Fibroblast of skin of scalp (primary cell): ENCODE results near the gene ZNF275.
"Not testable (repeated sequence)": the region's sequence is repeated elsewhere in the genome, so short reads cannot be mapped to it uniquely, and the experiment has no call there.

Source experiments
- DNase-seq: peaks from one replicate; pipeline ENCODE4 v3.0.0-alpha.2; 2013

ZNF275 gene

GRCh38 chrX:153361781-153362397 is 27.9 kb downstream of the ZNF275 start:
- DNase-seq, result no peak

DNA sequence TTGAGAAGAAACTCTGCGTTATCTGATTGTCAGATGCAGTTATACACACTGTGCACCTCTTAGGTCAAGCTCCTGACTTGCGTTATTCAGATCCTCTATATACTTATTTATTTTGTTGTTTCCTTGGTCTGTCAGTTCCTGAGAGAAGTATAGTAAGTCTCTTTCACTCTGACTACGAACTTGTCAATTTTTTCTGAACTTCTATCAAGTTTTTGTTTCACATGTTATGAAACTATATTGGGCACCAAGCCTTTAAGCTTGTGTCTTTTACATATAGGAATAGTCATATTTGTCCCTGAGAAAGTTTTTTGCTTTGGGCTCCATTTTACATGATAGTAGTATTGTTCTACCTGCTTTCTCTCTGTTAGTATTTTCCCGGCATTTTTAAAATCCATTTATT is 31.7 kb downstream of the ZNF275 start:
- no peak for DNase-seq

- DNase-seq, result no peak
These were observed 32.2 kb downstream of the ZNF275 start for GRCh38 chrX:153366119-153366518.

DNA sequence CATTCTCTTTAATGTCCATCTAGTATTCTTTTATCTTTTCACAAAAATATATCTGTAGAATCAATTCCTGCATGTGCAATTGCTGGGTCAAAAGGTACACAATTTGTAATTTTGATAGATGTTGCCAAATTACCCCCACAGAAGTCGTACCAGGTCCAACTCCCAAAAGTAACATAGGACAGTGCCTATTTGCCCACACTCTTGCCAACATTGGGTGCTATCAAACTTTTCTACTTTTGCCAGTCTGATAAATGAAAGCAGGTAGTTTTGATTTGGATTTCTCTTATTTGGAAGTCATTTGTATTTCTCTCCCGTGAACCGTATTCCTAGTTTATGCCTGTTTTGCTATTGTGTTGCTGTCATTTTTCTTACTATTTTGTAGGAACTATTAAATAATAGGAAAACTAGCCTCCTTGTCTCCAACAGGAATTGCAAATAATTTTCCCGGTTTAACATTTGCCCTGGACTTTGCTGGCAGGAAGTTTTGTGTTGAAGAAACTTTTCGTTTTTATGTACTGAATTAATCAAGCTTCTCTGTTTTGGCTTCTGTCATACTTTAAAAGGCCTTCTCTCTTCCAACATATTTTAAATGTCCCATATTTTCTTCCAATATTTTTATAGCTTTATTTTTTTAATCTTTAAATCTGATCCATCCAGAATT is 33.1 kb downstream of the ZNF275 start:
- no peak for DNase-seq

- no peak for DNase-seq
These were observed 36.5 kb downstream of the ZNF275 start for GRCh38 chrX:153370293-153371055.

DNA sequence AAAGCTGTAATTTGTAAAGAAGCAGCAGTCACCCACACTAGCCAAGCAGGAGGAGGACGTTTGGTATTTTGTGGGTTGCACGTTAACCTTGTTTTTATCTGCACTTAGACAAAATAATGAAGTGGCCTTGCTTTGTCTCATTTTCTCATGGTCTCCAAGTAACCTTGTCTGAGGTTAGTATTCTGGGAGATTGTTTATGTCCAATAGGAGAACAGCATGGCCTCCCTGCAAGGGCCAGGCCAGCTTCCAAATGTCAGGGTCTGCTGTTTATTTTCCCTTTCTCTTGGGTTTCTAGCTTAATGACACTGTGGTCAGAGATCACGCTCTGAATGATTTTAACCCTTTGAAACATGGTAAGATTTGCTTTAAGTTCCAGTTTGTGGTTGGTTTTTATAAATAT is 37.3 kb downstream of the ZNF275 start:
- no peak for DNase-seq

- DNase-seq, result no peak
These were observed 39.0 kb downstream of the ZNF275 start for GRCh38 chrX:153372949-153373348.

- no peak for DNase-seq
These were observed 40.5 kb downstream of the ZNF275 start for GRCh38 chrX:153374426-153374825.

GRCh38 chrX:153375571-153375970 is 41.6 kb downstream of the ZNF275 start:
- no peak for DNase-seq

DNA sequence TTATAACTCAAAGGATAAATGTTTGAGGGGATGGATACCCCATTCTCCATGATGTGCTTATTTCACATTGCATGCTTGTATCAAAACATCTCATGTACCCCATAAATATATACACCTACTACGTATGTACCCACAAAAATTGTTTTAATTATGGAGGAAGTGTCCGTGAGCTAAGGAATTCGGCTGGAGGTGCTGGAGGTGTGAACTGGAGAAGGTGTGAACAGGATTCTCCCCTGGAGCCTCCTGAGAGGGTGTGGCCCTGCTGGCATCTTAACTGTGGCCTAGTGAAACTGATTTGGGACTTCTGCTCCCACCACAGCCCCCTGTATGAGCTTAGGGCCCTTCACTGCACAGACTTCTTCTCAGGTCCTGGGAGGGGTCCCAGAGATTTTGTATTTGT is 43.8 kb downstream of the ZNF275 start:
- DNase-seq, result no peak

DNA sequence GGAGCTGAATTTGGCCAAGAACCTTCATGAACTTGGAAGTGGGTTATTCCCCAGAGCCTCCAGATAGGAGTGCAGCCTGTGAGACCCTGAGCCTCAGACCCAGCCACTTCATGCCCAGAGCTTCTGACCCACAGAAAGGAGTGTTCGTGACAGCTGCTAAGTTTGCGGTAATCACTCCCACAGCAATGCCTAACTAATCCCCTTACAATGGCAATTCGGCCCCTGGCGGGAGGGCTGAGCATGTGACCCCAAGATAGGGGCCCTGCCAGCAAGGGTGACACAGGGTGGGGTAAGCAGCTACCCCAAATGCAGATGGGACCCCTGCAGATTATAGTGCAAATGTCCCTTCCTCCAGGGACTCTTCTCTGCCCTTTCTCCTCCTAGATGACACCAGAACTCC is 44.7 kb downstream of the ZNF275 start:
- DNase-seq, result no peak

- no peak for DNase-seq
These were observed 45.6 kb downstream of the ZNF275 start for GRCh38 chrX:153379508-153379907.

GRCh38 chrX:153379971-153380581 is 46.1 kb downstream of the ZNF275 start:
- DNase-seq, result no peak

DNA sequence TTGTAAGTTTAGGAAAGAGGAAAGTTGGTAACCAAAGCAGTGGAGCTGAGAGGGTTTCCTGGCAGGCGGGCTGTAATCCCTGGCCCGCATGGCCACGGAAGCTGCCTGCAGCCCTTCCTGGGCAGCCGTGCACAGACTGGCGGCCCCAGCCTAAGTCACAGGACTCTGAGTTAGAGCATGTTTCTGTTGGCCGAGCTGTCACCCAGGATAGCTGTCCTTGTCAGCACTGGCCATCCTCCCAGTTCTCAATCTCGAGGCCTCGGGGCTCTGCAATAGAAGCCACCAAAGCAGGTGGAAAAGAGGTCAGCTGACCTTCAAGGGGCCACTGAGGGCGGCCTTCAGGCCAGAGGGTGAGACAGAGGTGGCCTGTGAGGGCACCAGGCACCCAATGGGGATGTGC is 46.7 kb downstream of the ZNF275 start:
- DNase-seq, result no peak

DNA sequence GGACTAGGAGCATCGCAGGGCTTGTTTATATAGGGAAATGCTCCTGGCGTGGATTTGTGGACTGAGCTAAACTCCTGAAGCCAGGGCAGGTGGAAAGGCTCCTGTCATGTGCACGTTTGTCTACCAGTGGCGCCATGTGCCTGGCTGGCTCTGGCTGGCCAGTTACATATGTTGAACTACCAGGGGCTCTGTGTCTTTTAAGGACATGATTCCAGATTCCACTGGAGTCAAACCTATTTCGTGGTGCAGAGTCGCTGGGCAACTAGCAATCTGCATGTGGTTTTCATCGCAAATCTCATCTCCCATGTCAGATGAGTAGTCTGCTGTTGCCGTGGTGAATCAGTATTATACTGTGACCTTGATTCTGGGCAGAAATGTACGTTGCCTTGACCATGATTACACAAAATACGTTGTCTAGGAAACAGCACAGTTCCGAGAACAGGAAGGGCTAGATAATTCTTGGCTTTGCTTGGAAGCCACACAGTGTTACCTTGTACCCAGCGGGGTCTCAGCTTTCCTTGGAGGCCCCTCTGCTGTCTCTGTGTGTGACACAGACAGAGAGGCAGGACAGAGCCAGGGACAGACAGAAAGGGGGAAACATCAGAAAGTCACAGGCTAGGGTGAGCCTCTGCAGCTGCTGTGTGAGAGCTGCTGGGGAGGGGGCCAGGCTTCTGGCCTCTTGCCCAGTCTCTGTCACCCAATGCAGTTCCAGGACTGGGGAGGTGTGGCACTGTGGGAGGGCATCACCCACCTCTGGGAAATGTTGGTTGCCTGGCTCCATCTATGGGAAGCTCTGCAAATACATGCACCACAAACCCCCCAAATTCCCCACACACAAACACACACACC is 48.0 kb downstream of the ZNF275 start:
- peak; percentile 45 for DNase-seq

GRCh38 chrX:153382563-153383482 is 48.9 kb downstream of the ZNF275 start:
- DNase-seq, result no peak

DNA sequence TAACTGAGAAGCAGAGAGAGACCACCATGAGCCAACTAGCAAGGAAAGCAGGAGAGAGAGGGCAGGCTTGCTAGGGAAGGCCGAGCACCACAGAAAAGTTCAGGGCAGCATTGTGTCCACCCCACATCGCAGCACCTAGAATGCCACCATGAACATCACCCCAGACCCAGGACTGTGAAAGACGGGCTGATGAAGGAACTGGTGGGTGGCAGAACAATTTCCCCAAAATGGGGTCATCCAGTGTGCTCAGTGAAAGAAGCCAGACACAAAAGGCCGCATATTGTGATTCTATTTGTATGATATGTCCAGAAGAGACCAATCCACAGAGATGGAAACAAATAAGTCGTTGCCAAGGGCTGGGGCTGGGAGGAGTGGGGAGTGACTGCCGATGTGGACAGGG is 50.4 kb downstream of the ZNF275 start:
- no peak for DNase-seq

GRCh38 chrX:153384973-153385372 is 51.0 kb downstream of the ZNF275 start:
- not testable (repeated sequence) for DNase-seq

DNA sequence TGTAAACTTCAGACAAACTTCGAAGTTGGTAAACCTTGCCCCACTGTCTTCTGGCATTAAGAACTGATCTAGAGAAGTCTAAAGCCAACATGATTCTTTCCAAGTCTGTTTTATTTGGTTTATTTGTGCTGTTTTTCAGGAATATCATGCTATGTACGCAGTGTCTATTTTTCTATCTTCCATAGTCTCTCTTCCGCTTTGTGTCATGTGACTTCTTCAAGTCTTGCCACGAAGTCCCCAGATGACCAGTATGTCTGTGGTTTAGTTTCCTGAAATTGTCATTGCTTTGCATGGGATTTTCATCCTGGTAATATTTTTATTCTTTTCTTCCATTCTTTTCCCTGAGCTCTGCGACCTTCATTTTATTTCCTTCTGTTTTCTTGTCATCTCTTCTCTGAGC is 52.1 kb downstream of the ZNF275 start:
- DNase-seq, result no peak

DNA sequence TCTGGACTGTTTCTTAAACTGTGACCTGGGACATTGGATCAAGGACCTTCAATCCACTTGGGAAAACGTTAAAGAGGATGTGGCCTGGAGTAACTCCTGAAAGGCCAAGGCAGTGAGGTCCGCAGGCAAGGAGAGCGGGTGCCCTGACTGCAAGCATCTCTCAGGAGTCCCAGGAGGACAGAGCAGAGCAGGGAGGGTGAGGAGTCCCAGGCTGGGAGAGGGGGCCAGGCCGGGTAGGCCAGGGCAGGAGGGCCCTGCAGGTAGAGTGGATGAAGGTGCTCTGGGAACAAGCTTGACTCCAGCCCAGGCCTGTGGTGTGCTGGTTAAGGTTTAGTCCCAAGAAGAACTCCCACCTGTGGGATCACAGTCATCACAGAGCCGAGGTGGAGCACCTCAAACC is 53.4 kb downstream of the ZNF275 start:
- no peak for DNase-seq

- no peak for DNase-seq
These were observed 54.2 kb downstream of the ZNF275 start for GRCh38 chrX:153387987-153388721.
